ENCODE measurements around the gene RASGRF2.

DNA sequence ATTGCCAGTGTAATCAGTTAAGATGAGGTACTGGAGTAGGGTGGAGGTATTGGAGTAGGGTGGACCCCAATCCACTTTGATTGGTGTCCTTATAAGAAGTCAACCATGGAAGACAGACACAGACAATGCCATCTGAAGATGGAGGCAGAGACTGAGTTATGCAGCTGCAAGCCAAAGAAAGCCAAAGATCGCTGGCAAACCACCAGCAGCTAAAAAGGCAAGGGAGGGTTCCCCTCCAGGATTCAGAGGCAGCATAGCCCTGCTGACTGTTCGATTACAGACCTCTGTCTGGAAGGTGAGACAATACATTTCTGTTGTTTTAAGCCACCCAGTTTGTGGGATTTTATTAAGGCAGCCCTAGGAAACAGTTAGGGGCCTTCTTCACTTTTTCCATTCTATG, 242.5 kb downstream of the RASGRF2 start:
- TF ChIP-seq POLR2A (IDR thresholded peaks at IDR 0.05) (no peak), POLR2AphosphoS5 (IDR thresholded peaks at IDR 0.05) (no peak)
- TF ChIP-seq, protein P1, sequence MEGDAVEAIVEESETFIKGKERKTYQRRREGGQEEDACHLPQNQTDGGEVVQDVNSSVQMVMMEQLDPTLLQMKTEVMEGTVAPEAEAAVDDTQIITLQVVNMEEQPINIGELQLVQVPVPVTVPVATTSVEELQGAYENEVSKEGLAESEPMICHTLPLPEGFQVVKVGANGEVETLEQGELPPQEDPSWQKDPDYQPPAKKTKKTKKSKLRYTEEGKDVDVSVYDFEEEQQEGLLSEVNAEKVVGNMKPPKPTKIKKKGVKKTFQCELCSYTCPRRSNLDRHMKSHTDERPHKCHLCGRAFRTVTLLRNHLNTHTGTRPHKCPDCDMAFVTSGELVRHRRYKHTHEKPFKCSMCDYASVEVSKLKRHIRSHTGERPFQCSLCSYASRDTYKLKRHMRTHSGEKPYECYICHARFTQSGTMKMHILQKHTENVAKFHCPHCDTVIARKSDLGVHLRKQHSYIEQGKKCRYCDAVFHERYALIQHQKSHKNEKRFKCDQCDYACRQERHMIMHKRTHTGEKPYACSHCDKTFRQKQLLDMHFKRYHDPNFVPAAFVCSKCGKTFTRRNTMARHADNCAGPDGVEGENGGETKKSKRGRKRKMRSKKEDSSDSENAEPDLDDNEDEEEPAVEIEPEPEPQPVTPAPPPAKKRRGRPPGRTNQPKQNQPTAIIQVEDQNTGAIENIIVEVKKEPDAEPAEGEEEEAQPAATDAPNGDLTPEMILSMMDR (IDR thresholded peaks at IDR 0.05) = no peak
